GM10847 (cell line): Measurements from ENCODE around the gene RAPGEF6.

ENCODE experiments used
- POLR2A ChIP-seq: IDR thresholded peaks from 2 replicates; pipeline ENCODE4 v1.6.1; 2011; ENCODE audit not compliant: insufficient read length; ENCODE audit errors: extremely low read depth

Gene RAPGEF6

GRCh38 chr5:131654776-131655175 lies 19.7 kb upstream of the RAPGEF6 start:
- no peak for TF ChIP-seq POLR2A

- no peak for TF ChIP-seq POLR2A
Observed at GRCh38 chr5:131654309-131654708, 19.3 kb upstream of the RAPGEF6 start.

- no peak for TF ChIP-seq POLR2A
Observed at GRCh38 chr5:131649161-131649560, 14.1 kb upstream of the RAPGEF6 start.

GRCh38 chr5:131647048-131647769 lies 12.2 kb upstream of the RAPGEF6 start:
- no peak for TF ChIP-seq POLR2A

GRCh38 chr5:131644822-131645221 lies 9.8 kb upstream of the RAPGEF6 start:
- TF ChIP-seq POLR2A, result no peak

- TF ChIP-seq POLR2A, result no peak
Observed at GRCh38 chr5:131644370-131644769, 9.3 kb upstream of the RAPGEF6 start.

GRCh38 chr5:131641494-131641893 lies 6.5 kb upstream of the RAPGEF6 start:
- TF ChIP-seq POLR2A, result no peak

GRCh38 chr5:131640043-131640856 lies 5.2 kb upstream of the RAPGEF6 start:
- TF ChIP-seq POLR2A, result no peak

GRCh38 chr5:131639148-131639547 lies 4.1 kb upstream of the RAPGEF6 start:
- TF ChIP-seq POLR2A, result no peak

- no peak for TF ChIP-seq POLR2A
Observed at GRCh38 chr5:131637694-131638093, 2.7 kb upstream of the RAPGEF6 start.

GRCh38 chr5:131635684-131636572 lies 899 bp upstream of the RAPGEF6 start:
- TF ChIP-seq POLR2A, result peak; percentile 48

GRCh38 chr5:131634666-131634995 lies 398 bp downstream of the RAPGEF6 start:
- no peak for TF ChIP-seq POLR2A

GRCh38 chr5:131634238-131634637 lies 791 bp downstream of the RAPGEF6 start:
- TF ChIP-seq POLR2A, result no peak

GRCh38 chr5:131633830-131634229 lies 1.2 kb downstream of the RAPGEF6 start:
- TF ChIP-seq POLR2A, result no peak

GRCh38 chr5:131630963-131631350 lies 4.1 kb downstream of the RAPGEF6 start:
- no peak for TF ChIP-seq POLR2A
